ENCODE data around the gene PDZRN3. TPM values are rescaled to one million over a fixed set of nuclear protein-coding genes. Genes with fewer than 3 reads are reported as not detected.

PDZRN3 gene
- total RNA-seq, 1 experiment from 2014 or later = not detected

DNA sequence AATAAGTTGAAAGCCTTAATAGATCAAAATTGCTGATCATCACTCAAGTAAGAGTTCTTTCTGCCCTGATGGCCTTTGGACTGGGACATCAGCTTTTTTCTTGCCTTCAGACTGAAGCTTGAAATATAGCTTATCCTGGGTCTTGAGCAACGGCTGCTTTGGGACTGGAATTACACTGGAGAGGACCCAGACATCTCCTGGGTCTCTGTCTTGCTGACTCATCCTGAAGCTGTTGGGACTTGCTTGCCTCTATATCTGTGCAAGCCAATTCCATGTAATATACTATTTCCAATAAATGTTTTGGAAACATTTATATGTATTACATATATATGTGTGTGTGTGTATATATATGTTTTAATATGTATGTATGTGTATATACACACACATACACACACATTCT is 260.2 kb downstream of the PDZRN3 start:
- BruUV-seq (replicated peaks) = no TSS peak
- no peak overlapping the region for H3K27ac Mint-ChIP-seq (ENCODE audit: unreplicated experiment)

DNA sequence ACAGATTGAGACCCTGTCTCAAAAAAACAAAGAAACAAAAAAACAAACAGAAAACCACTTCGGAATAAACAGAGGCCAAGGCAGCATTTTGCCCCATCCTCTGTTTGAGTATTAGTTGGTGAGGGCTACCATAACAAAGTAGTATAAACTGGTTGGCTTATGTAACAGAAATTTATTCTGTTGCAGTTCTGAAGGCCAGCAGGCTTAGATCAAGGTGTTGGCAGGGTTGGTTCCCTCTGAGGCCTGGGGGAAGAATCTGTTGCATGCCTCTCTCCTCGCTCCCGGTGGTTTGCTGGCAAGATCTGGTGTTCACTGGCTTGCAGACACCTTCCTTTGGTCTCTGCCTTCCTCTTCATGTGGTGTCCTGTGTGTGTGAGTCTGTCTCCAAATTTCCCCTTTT is 261.6 kb downstream of the PDZRN3 start:
- TF ChIP-seq, protein P1, sequence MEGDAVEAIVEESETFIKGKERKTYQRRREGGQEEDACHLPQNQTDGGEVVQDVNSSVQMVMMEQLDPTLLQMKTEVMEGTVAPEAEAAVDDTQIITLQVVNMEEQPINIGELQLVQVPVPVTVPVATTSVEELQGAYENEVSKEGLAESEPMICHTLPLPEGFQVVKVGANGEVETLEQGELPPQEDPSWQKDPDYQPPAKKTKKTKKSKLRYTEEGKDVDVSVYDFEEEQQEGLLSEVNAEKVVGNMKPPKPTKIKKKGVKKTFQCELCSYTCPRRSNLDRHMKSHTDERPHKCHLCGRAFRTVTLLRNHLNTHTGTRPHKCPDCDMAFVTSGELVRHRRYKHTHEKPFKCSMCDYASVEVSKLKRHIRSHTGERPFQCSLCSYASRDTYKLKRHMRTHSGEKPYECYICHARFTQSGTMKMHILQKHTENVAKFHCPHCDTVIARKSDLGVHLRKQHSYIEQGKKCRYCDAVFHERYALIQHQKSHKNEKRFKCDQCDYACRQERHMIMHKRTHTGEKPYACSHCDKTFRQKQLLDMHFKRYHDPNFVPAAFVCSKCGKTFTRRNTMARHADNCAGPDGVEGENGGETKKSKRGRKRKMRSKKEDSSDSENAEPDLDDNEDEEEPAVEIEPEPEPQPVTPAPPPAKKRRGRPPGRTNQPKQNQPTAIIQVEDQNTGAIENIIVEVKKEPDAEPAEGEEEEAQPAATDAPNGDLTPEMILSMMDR (IDR thresholded peaks at IDR 0.05; ENCODE audit: unreplicated experiment) = no peak
- no peaks in the 10 kb centered on the region for H3K4me1 Mint-ChIP-seq (ENCODE audit: low read depth, unreplicated experiment)
- no peak overlapping the region for H3K4me3 Mint-ChIP-seq (ENCODE audit: low read depth, unreplicated experiment)
- no peaks in the 10 kb centered on the region for H3K9me3 Mint-ChIP-seq (ENCODE audit: low read depth, unreplicated experiment)
- no peaks in the 10 kb centered on the region for H3K27me3 Mint-ChIP-seq (ENCODE audit: unreplicated experiment)
- no peak for DNase-seq
- H3K36me3 Mint-ChIP-seq (ENCODE audit: insufficient read depth, unreplicated experiment) = no peaks in the 10 kb centered on the region
- CTCF ChIA-PET = no interaction called here
- H3K27ac Mint-ChIP-seq (ENCODE audit: unreplicated experiment) = no peak overlapping the region
- BruUV-seq (replicated peaks) = no TSS peak
- intact Hi-C loops (cut with micrococcal nuclease; ENCODE audit: unreplicated experiment) = no loop called here

More for the DNA sequence above, 260.2 kb downstream of the PDZRN3 start:
- H3K9me3 Mint-ChIP-seq (ENCODE audit: low read depth, unreplicated experiment) = no peaks in the 10 kb centered on the region
- no peak for DNase-seq
- no peaks in the 10 kb centered on the region for H3K27me3 Mint-ChIP-seq (ENCODE audit: unreplicated experiment)
- TF ChIP-seq, protein P1 (IDR thresholded peaks at IDR 0.05; ENCODE audit: unreplicated experiment) = no peak
- intact Hi-C loops (cut with micrococcal nuclease; ENCODE audit: unreplicated experiment) = no loop called here
- no peak overlapping the region for H3K4me3 Mint-ChIP-seq (ENCODE audit: low read depth, unreplicated experiment)
- H3K4me1 Mint-ChIP-seq (ENCODE audit: low read depth, unreplicated experiment) = no peaks in the 10 kb centered on the region
- H3K36me3 Mint-ChIP-seq (ENCODE audit: insufficient read depth, unreplicated experiment) = no peaks in the 10 kb centered on the region
- CTCF ChIA-PET = no interaction called here

DNA sequence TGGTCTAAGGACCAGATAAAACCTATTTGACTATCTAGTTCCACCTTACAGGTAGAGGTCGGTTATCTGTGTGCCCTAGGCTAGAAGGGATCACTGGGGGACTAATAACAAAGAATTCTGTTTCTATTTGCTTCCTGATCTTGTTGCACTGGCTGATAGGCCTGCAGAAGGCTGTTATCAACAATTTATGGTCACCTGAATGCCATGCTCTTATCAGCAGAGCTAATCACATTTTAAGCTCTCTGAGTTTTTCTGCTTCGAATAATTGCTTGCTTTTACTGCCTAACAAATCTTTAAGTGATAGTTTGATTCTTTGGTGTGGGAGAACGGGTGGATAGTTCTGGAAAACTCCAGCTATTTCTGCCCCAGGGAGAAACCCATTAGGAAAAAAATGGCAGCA is 263.1 kb downstream of the PDZRN3 start:
- no peaks in the 10 kb centered on the region for H3K4me1 Mint-ChIP-seq (ENCODE audit: low read depth, unreplicated experiment)
- CTCF ChIA-PET = no interaction called here
- no peak for DNase-seq
- no peak overlapping the region for H3K4me3 Mint-ChIP-seq (ENCODE audit: low read depth, unreplicated experiment)
- no TSS peak for BruUV-seq (replicated peaks)
- H3K9me3 Mint-ChIP-seq (ENCODE audit: low read depth, unreplicated experiment) = peaks cover 3% of the 10 kb centered on the region
- H3K27ac Mint-ChIP-seq (ENCODE audit: unreplicated experiment) = no peak overlapping the region
- H3K36me3 Mint-ChIP-seq (ENCODE audit: insufficient read depth, unreplicated experiment) = no peaks in the 10 kb centered on the region
- TF ChIP-seq, protein P1 (IDR thresholded peaks at IDR 0.05; ENCODE audit: unreplicated experiment) = no peak
- intact Hi-C loops (cut with micrococcal nuclease; ENCODE audit: unreplicated experiment) = no loop called here
- no peaks in the 10 kb centered on the region for H3K27me3 Mint-ChIP-seq (ENCODE audit: unreplicated experiment)

DNA sequence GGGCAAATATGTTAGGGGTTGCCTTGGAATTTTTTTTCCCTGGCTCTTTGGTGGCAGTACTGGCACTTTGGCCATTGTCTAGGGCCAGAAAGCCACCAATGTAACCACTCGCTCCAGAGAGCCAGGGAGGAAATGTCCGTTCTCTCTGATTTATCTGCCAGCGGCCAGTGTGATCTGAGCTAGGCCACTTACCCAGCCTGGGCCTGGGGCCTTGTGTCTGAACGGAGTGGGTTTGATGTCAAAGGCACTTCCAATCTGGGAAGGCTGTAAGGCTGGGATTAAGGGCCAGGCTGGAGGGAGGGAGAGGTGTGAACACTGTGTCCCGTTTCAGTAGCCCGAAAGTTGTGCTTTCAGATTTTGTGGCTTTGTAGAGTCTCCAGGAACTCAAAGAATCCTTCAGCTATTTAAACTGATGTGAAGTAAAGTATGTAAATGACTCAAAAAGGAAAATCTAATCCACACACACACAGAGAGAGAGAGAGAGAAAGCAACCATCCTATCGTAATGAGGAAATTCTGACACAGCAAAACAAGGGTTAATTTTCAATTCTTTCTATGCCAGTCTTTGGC is 271.0 kb downstream of the PDZRN3 start:
- H3K4me1 Mint-ChIP-seq (ENCODE audit: low read depth, unreplicated experiment) = no peaks in the 10 kb centered on the region
- TF ChIP-seq, protein P1 (IDR thresholded peaks at IDR 0.05; ENCODE audit: unreplicated experiment) = no peak
- intact Hi-C loops (cut with micrococcal nuclease; ENCODE audit: unreplicated experiment) = no loop called here
- H3K9me3 Mint-ChIP-seq (ENCODE audit: low read depth, unreplicated experiment) = peaks cover 6% of the 10 kb centered on the region
- H3K4me3 Mint-ChIP-seq (ENCODE audit: low read depth, unreplicated experiment) = no peak overlapping the region
- H3K36me3 Mint-ChIP-seq (ENCODE audit: insufficient read depth, unreplicated experiment) = no peaks in the 10 kb centered on the region
- H3K27ac Mint-ChIP-seq (ENCODE audit: unreplicated experiment) = no peak overlapping the region
- peaks cover 10% of the 10 kb centered on the region for H3K27me3 Mint-ChIP-seq (ENCODE audit: unreplicated experiment)
- DNase-seq = no peak
- CTCF ChIA-PET = no interaction called here
- no TSS peak for BruUV-seq (replicated peaks)
